Keratinocyte (primary cell): ENCODE data around the gene HMG20A. TPM values are rescaled to one million over a fixed set of nuclear protein-coding genes. Genes with fewer than 3 reads are reported as not detected.

ENCODE experiments used
- DNase-seq: peaks from one replicate; pipeline ENCODE4 v3.0.0-alpha.2; 2011; ENCODE audit warnings: low read depth, missing footprints, low spot score
- FAIRE-seq: peaks from 2 replicates; lab custom pipeline; 2011; peaks lifted over from hg19 to GRCh38; lab: Jason Lieb, UNC
- H2AFZ ChIP-seq: 2 replicates; pipeline ENCODE4 v1.6.0; 2012; ENCODE audit warnings: low read length, control low read depth, inconsistent platforms; ENCODE audit not compliant: control insufficient read depth
- H3K27ac ChIP-seq: 2 replicates; pipeline ENCODE4 v1.5.1; 2011; ENCODE audit warnings: low read length; ENCODE audit not compliant: control insufficient read depth, insufficient read depth
- H3K27me3 ChIP-seq: 3 replicates; pipeline ENCODE4 v1.6.0; 2011; ENCODE audit warnings: low read length; ENCODE audit not compliant: control insufficient read depth, insufficient read depth; ENCODE audit errors: extremely low read depth
- H3K36me3 ChIP-seq, 2 experiments: 2 replicates in 1 of 2; 3 replicates in 1 of 2; pipeline ENCODE4 v1.5.1; 2011; ENCODE audit warnings: low read length in 2 of 2, mild to moderate bottlenecking in 1 of 2; ENCODE audit not compliant: control insufficient read depth in 2 of 2, insufficient read depth in 2 of 2; ENCODE audit errors: extremely low read depth in 1 of 2
- H3K4me1 ChIP-seq: 3 replicates; pipeline ENCODE4 v1.5.1; 2011; ENCODE audit warnings: low read length; ENCODE audit not compliant: control insufficient read depth, insufficient read depth; ENCODE audit errors: extremely low read depth
- H3K4me2 ChIP-seq: 3 replicates; pipeline ENCODE4 v1.6.0; 2011; ENCODE audit warnings: low read depth, low read length; ENCODE audit not compliant: control insufficient read depth, insufficient read depth; ENCODE audit errors: extremely low read depth
- H3K4me3 ChIP-seq, 3 experiments: fragments of 200-600 bp in 1 of 3; sonication (generic) in 1 of 3; 2 replicates in 2 of 3; 3 replicates in 1 of 3; pipeline ENCODE4 v1.5.1; 2011 to 2016; ENCODE audit warnings: low read length in 3 of 3, mild to moderate bottlenecking in 3 of 3, control low read depth in 2 of 3, inconsistent platforms in 1 of 3, low read depth in 1 of 3, mixed read lengths in 1 of 3, mixed run types in 1 of 3, moderate library complexity in 1 of 3; ENCODE audit not compliant: control insufficient read depth in 2 of 3, insufficient read depth in 2 of 3; ENCODE audit errors: extremely low read depth in 1 of 3
- H3K79me2 ChIP-seq: 2 replicates; pipeline ENCODE4 v1.6.0; 2012; ENCODE audit warnings: low read length; ENCODE audit not compliant: control insufficient read depth, insufficient read depth
- H3K9ac ChIP-seq: 3 replicates; pipeline ENCODE4 v1.6.0; 2011; ENCODE audit warnings: low read length; ENCODE audit not compliant: control insufficient read depth, insufficient read depth; ENCODE audit errors: extremely low read depth
- H3K9me1 ChIP-seq: 3 replicates; pipeline ENCODE4 v1.6.0; 2011; ENCODE audit warnings: low read length; ENCODE audit not compliant: control insufficient read depth, insufficient read depth; ENCODE audit errors: extremely low read depth
- H3K9me3 ChIP-seq: 2 replicates; pipeline ENCODE4 v1.5.1; 2012; ENCODE audit warnings: low read depth, low read length; ENCODE audit not compliant: control insufficient read depth
- H4K20me1 ChIP-seq: 3 replicates; pipeline ENCODE4 v1.6.0; 2011; ENCODE audit warnings: low read length; ENCODE audit not compliant: control insufficient read depth, insufficient read depth; ENCODE audit errors: extremely low read depth
- CTCF ChIP-seq, 3 experiments: IDR thresholded peaks in 1 of 3; conservative IDR thresholded peaks in 1 of 3; optimal IDR thresholded peaks in 1 of 3; 2 replicates in 2 of 3; 3 replicates in 1 of 3; pipeline versions ENCODE3 to v1.5.1; 2011; ENCODE audit warnings: low read length in 3 of 3, mild to moderate bottlenecking in 3 of 3, moderate library complexity in 2 of 3, control low read depth in 1 of 3, inconsistent platforms in 1 of 3; ENCODE audit not compliant: insufficient read depth in 2 of 3; ENCODE audit errors: extremely low read depth in 1 of 3
- EZH2 ChIP-seq: IDR thresholded peaks from one replicate; pipeline ENCODE4 v1.6.1; 2012; ENCODE audit warnings: inconsistent platforms, mild to moderate bottlenecking, low read length, moderate library complexity
- dilution Hi-C: fragments of 300-500 bp; cut with MboI; formaldehyde crosslinking; loops from one replicate; pipeline ENCODE4 v1.7.0; 2020; ENCODE audit warnings: low sequenced_read_pairs; ENCODE audit not compliant: extremely low pct_ligation_motif_present
- polyA plus RNA-seq, 5 experiments: library from polyadenylated mRNA; depleted of rRNA in 3 of 5; stranded (reverse) in 3 of 5; stranded (forward) in 1 of 5; unstranded in 1 of 5; fragments of >200 nt; gene quantifications; 1 replicate in 1 of 5; 2 replicates in 3 of 5; 3 replicates in 1 of 5; pipeline versions ENCODE4 v1.2.1 to v1.2.3, GENCODE V29; 2011 to 2012; ENCODE audit warnings: missing spikeins in 2 of 5, low read depth in 1 of 5, low replicate concordance in 1 of 5

Gene HMG20A
- polyA plus RNA-seq, 1 donor (not counting 4 experiments of a cell fraction or from before 2014, with no cell fraction given), result 44.6 TPM

DNA sequence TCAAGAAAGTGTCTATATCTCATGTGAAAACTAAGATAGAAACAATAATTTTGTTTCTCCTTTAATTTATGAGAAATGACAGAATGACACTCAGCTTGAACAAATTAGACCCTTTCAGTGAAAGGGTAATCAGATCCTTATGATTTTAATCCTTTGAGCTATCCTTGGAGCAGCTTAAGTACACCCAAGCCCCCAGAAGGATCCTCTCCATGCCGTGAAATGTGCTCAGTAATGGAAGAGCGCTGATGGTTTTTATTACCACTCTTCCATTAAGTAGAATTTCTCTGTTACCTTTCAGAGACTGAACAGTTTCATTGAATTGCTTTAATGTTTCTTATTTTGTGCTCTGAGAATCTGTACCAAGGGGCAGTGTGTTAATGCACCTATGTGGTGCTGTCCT is 54.3 kb downstream of the HMG20A start:
- H3K4me3 ChIP-seq, result no peak overlapping the region
- dilution Hi-C loops, result no loop called here
- no peak overlapping the region for H3K4me2 ChIP-seq
- no peaks in the 10 kb centered on the region for H3K9me1 ChIP-seq
- no peaks in the 10 kb centered on the region for H4K20me1 ChIP-seq
- DNase-seq (no peak), FAIRE-seq (no peak)
- H3K4me1 ChIP-seq, result no peaks in the 10 kb centered on the region
- no peaks in the 10 kb centered on the region for H3K79me2 ChIP-seq
- TF ChIP-seq CTCF (optimal IDR thresholded peaks at IDR 0.05 in 1 of 3, IDR thresholded peaks at IDR 0.05 in 1 of 3, conservative IDR thresholded peaks at IDR 0.05 in 1 of 3; ENCODE audit: extremely low read depth in 1 of 3, insufficient read depth in 2 of 3, low read length in 3 of 3) (no peak), EZH2 (no peak)
- no peaks in the 10 kb centered on the region for H3K27me3 ChIP-seq
- no peak overlapping the region for H3K27ac ChIP-seq
- no peaks in the 10 kb centered on the region for H3K9me3 ChIP-seq
- H3K9ac ChIP-seq, result no peak overlapping the region
- H2AFZ ChIP-seq, result no peak overlapping the region
- peaks cover 0 to 11% of the 10 kb centered on the region in 2 experiments for H3K36me3 ChIP-seq

GRCh38 chr15:77475898-77476297 is 55.2 kb downstream of the HMG20A start:
- no peak for DNase-seq
- Histone ChIP-seq H3K4me1 (no peaks in the 10 kb centered on the region), H3K9ac (no peak overlapping the region), H3K27ac (no peak overlapping the region), H3K9me1 (no peaks in the 10 kb centered on the region), H3K9me3 (no peaks in the 10 kb centered on the region), H3K27me3 (no peaks in the 10 kb centered on the region), H3K4me2 (no peak overlapping the region), H4K20me1 (no peaks in the 10 kb centered on the region), H3K36me3 (peaks cover 0 to 11% of the 10 kb centered on the region in 2 experiments), H3K79me2 (no peaks in the 10 kb centered on the region), H2AFZ (no peak overlapping the region), H3K4me3 (no peak overlapping the region)
- TF ChIP-seq EZH2 (no peak), CTCF (optimal IDR thresholded peaks at IDR 0.05 in 1 of 3, IDR thresholded peaks at IDR 0.05 in 1 of 3, conservative IDR thresholded peaks at IDR 0.05 in 1 of 3; ENCODE audit: extremely low read depth in 1 of 3, insufficient read depth in 2 of 3, low read length in 3 of 3) (no peak)
- FAIRE-seq, result no peak
- dilution Hi-C loops, result no loop called here
